HepG2 (cell line): Measurements from ENCODE around the gene VSTM2A. TPM values are rescaled to one million over a fixed set of nuclear protein-coding genes. Genes with fewer than 3 reads are reported as not detected.

ENCODE experiments used
- ATAC-seq: fragments of 200-7000 bp; cut with Tn5 transposase; 3 replicates; pipeline ENCODE4 v1.9.1; 2020; ENCODE audit warnings: mild to moderate bottlenecking, moderate library complexity
- BruUV-seq: library from RNA; stranded (reverse); fragments of 400-500 nt; replicated peaks from 2 replicates; lab custom pipeline; 2021; lab: Mats Ljungman, UMichigan
- CTCF ChIA-PET: fragments of 300-600 bp; formaldehyde crosslinking; extraction: SDS; loops from one replicate; lab custom pipeline; 2021; ENCODE audit warnings: low total read pairs, inconsistent platforms, low intra/inter-chr PET ratio; lab: Yijun Ruan, JAX
- POLR2A ChIA-PET: fragments of 350-600 bp; sonication (Branson Sonifier 250); formaldehyde crosslinking; loops from one replicate; lab custom pipeline; 2020; ENCODE audit warnings: antibody characterized with exemption, inconsistent platforms; lab: Yijun Ruan, JAX
- DNase-seq: peaks from one replicate; pipeline ENCODE4 v3.0.0-alpha.2; 2015; ENCODE audit warnings: low spot score
- FAIRE-seq: peaks from 3 replicates; lab custom pipeline; 2011; peaks lifted over from hg19 to GRCh38; lab: Jason Lieb, UNC
- H2AFZ ChIP-seq: one replicate; pipeline ENCODE4 v1.6.1; 2011; ENCODE audit warnings: low read length, inconsistent platforms
- H3K27ac ChIP-seq: fragments of 300-600 bp; 3 replicates; pipeline ENCODE4 v1.8.0; 2011; ENCODE audit warnings: mixed run types, mild to moderate bottlenecking, mixed read lengths, low read length, inconsistent platforms; ENCODE audit not compliant: insufficient read depth; ENCODE audit errors: extremely low read length
- H3K27me3 ChIP-seq, 2 experiments: fragments of 200-600 bp in 1 of 2; 2 replicates in 1 of 2; 3 replicates in 1 of 2; pipeline versions ENCODE4 v1.6.0 to v1.8.0; 2011; ENCODE audit warnings: low read length in 2 of 2, mild to moderate bottlenecking in 2 of 2, moderate library complexity in 2 of 2, inconsistent platforms in 1 of 2; ENCODE audit not compliant: insufficient read depth in 2 of 2, control insufficient read depth in 1 of 2
- H3K36me3 ChIP-seq, 2 experiments: fragments of 200-600 bp in 1 of 2; replicated peaks in 1 of 2; 2 replicates in 1 of 2; 3 replicates in 1 of 2; pipeline versions ENCODE4 v1.5.1 to v1.8.0; 2011; ENCODE audit warnings: low read length in 2 of 2, inconsistent platforms in 1 of 2; ENCODE audit not compliant: insufficient read depth in 2 of 2, control insufficient read depth in 1 of 2
- H3K4me1 ChIP-seq: 2 replicates; pipeline ENCODE4 v1.5.1; 2012; ENCODE audit warnings: low read length, inconsistent platforms; ENCODE audit not compliant: insufficient read depth
- H3K4me2 ChIP-seq: 2 replicates; pipeline ENCODE4 v1.6.0; 2011; ENCODE audit warnings: low read depth, low read length, inconsistent platforms
- H3K4me3 ChIP-seq, 3 experiments: fragments of 200-600 bp in 1 of 3; sonication (generic), shearing (Covaris generic) in 1 of 3; replicated peaks in 1 of 3; 2 replicates each; pipeline ENCODE4 v1.5.1; 2011 to 2016; ENCODE audit warnings: low read length in 3 of 3, inconsistent platforms in 2 of 3, low read depth in 2 of 3, mild to moderate bottlenecking in 2 of 3, control low read depth in 1 of 3, mixed read lengths in 1 of 3; ENCODE audit not compliant: insufficient read depth in 1 of 3
- H3K79me2 ChIP-seq: one replicate; pipeline ENCODE4 v1.6.1; 2011; ENCODE audit warnings: low read length, inconsistent platforms; ENCODE audit not compliant: insufficient read depth
- H3K9ac ChIP-seq: 2 replicates; pipeline ENCODE4 v1.6.0; 2011; ENCODE audit warnings: mild to moderate bottlenecking, low read depth, low read length, inconsistent platforms; ENCODE audit not compliant: insufficient read depth
- H3K9me3 ChIP-seq: 2 replicates; pipeline ENCODE4 v1.5.1; 2012; ENCODE audit warnings: mild to moderate bottlenecking, low read length
- H4K20me1 ChIP-seq: 2 replicates; pipeline ENCODE4 v1.6.0; 2011; ENCODE audit warnings: inconsistent platforms, mild to moderate bottlenecking, low read length, moderate library complexity; ENCODE audit not compliant: insufficient read depth
- CHCHD3 ChIP-seq: sonication (generic); formaldehyde crosslinking; IDR thresholded peaks from 2 replicates; pipeline ENCODE4 v1.8.0; 2022; ENCODE audit warnings: mild to moderate bottlenecking, missing genetic modification reagents, moderate library complexity
- NFIC ChIP-seq: IDR thresholded peaks from 2 replicates; pipeline ENCODE4 v1.6.1; 2012; ENCODE audit warnings: mild to moderate bottlenecking, low read length, inconsistent platforms
- WGBS: methylation state at CpG from one replicate; pipeline ENCODE4 v1.1.6; 2017; ENCODE audit warnings: low lambda C conversion rate; 5-methylcytosine and 5-hydroxymethylcytosine counted together
- in situ Hi-C: cut with HindIII; loops from 2 replicates; pipeline ENCODE4 v1.10.0; 2017; ENCODE audit warnings: low pct_unique_long_range_greater_than_20kb; ENCODE audit not compliant: extremely low pct_ligation_motif_present
- intact Hi-C: fragments of 100-400 bp; cut with micrococcal nuclease; formaldehyde crosslinking; loops from one replicate; pipeline ENCODE4 v1.10.0; 2022; ENCODE audit not compliant: unreplicated experiment
- polyA plus RNA-seq, 8 experiments: library from polyadenylated mRNA; depleted of rRNA in 3 of 8; stranded (reverse) in 7 of 8; unstranded in 1 of 8; fragments of >200 nt; fragmentation: Illumina TruSeq in 4 of 8; extraction: Trizol in 4 of 8; gene quantifications; 2 replicates each; pipeline versions ENCODE4 v1.2.1 to v1.2.3, GENCODE V29; 2011 to 2016; ENCODE audit warnings: low read depth in 4 of 8, missing spikeins in 1 of 8, mixed read lengths in 1 of 8; ENCODE audit not compliant: insufficient read depth in 1 of 8
- total RNA-seq, 5 experiments: library from RNA; depleted of rRNA; stranded (reverse); fragments of >200 nt; fragmentation: Illumina TruSeq; extraction: Trizol; gene quantifications; 2 replicates each; pipeline ENCODE4 v1.2.3, GENCODE V29; 2016; ENCODE audit warnings: low read depth in 1 of 5
- TF ChIP-seq, protein P1 (sequence below): sonication (generic); formaldehyde crosslinking; IDR thresholded peaks from 2 replicates; pipeline ENCODE4 v1.4.0; 2020; ENCODE audit warnings: missing genetic modification reagents; ENCODE audit errors: not compliant biosample characterization
- TF ChIP-seq, protein P2 (sequence below): sonication (generic); formaldehyde crosslinking; IDR thresholded peaks from 2 replicates; pipeline ENCODE4 v1.4.0; 2020; ENCODE audit warnings: missing genetic modification reagents, borderline replicate concordance
- TF ChIP-seq, protein P3 (sequence below): sonication (generic); formaldehyde crosslinking; IDR thresholded peaks from 2 replicates; pipeline ENCODE4 v1.4.0; 2020; ENCODE audit warnings: missing genetic modification reagents
- TF ChIP-seq, protein P4 (sequence below): sonication (generic); formaldehyde crosslinking; IDR thresholded peaks from 2 replicates; pipeline ENCODE4 v1.5.0; 2020; ENCODE audit warnings: missing genetic modification reagents, mild to moderate bottlenecking, borderline replicate concordance

The VSTM2A gene
- total and polyA plus RNA-seq, 2 of the 13 experiments (the other 11 are each of a cell fraction or from before 2014, with no cell fraction given), result not detected

DNA sequence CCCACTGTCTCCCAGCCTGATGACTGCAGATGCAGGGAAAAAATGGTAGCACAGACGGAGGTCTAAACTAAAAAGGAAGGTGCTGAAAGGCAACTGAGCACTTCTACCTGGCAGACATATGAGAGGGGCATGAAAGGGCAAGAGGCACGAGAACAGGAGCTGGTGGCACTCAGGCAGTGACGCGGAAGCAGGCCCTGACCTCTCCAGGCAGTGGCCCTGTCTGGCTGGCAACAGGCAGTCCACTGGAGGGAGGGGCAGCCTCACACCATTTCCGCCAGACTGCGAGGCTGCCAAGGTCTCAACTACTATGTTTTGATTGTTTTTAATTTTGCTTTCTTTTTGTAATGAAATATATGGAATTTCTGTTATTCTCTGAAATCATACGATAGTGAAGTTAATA, 23.3 kb downstream of the VSTM2A start:
- intact Hi-C loops (no loop called here), in situ Hi-C loops (no loop called here)
- H3K27ac ChIP-seq, result no peak overlapping the region
- ChIA-PET CTCF (no interaction called here), POLR2A (no interaction called here)
- no TSS peak for BruUV-seq
- H3K79me2 ChIP-seq, result no peaks in the 10 kb centered on the region
- WGBS, result 35% methylated on average over 7 of the region's 7 CpGs
- no peak overlapping the region for H2AFZ ChIP-seq
- no peak overlapping the region for H3K9ac ChIP-seq
- no peak overlapping the region for H3K4me2 ChIP-seq
- TF ChIP-seq, protein P1, sequence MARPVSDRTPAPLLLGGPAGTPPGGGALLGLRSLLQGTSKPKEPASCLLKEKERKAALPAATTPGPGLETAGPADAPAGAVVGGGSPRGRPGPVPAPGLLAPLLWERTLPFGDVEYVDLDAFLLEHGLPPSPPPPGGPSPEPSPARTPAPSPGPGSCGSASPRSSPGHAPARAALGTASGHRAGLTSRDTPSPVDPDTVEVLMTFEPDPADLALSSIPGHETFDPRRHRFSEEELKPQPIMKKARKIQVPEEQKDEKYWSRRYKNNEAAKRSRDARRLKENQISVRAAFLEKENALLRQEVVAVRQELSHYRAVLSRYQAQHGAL (CRISPR knock-in tag), result no peak
- TF ChIP-seq NFIC (no peak), CHCHD3 (CRISPR knock-in tag) (no peak)
- TF ChIP-seq, protein P2, sequence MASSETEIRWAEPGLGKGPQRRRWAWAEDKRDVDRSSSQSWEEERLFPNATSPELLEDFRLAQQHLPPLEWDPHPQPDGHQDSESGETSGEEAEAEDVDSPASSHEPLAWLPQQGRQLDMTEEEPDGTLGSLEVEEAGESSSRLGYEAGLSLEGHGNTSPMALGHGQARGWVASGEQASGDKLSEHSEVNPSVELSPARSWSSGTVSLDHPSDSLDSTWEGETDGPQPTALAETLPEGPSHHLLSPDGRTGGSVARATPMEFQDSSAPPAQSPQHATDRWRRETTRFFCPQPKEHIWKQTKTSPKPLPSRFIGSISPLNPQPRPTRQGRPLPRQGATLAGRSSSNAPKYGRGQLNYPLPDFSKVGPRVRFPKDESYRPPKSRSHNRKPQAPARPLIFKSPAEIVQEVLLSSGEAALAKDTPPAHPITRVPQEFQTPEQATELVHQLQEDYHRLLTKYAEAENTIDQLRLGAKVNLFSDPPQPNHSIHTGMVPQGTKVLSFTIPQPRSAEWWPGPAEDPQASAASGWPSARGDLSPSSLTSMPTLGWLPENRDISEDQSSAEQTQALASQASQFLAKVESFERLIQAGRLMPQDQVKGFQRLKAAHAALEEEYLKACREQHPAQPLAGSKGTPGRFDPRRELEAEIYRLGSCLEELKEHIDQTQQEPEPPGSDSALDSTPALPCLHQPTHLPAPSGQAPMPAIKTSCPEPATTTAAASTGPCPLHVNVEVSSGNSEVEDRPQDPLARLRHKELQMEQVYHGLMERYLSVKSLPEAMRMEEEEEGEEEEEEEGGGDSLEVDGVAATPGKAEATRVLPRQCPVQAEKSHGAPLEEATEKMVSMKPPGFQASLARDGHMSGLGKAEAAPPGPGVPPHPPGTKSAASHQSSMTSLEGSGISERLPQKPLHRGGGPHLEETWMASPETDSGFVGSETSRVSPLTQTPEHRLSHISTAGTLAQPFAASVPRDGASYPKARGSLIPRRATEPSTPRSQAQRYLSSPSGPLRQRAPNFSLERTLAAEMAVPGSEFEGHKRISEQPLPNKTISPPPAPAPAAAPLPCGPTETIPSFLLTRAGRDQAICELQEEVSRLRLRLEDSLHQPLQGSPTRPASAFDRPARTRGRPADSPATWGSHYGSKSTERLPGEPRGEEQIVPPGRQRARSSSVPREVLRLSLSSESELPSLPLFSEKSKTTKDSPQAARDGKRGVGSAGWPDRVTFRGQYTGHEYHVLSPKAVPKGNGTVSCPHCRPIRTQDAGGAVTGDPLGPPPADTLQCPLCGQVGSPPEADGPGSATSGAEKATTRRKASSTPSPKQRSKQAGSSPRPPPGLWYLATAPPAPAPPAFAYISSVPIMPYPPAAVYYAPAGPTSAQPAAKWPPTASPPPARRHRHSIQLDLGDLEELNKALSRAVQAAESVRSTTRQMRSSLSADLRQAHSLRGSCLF (CRISPR knock-in tag), result no peak
- TF ChIP-seq, protein P3, sequence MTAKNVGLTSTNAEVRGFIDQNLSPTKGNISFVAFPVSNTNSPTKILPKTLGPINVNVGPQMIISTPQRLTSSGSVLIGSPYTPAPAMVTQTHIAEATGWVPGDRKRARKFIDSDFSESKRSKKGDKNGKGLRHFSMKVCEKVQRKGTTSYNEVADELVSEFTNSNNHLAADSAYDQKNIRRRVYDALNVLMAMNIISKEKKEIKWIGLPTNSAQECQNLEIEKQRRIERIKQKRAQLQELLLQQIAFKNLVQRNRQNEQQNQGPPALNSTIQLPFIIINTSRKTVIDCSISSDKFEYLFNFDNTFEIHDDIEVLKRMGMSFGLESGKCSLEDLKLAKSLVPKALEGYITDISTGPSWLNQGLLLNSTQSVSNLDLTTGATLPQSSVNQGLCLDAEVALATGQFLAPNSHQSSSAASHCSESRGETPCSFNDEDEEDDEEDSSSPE (CRISPR knock-in tag), result no peak
- TF ChIP-seq, protein P4, sequence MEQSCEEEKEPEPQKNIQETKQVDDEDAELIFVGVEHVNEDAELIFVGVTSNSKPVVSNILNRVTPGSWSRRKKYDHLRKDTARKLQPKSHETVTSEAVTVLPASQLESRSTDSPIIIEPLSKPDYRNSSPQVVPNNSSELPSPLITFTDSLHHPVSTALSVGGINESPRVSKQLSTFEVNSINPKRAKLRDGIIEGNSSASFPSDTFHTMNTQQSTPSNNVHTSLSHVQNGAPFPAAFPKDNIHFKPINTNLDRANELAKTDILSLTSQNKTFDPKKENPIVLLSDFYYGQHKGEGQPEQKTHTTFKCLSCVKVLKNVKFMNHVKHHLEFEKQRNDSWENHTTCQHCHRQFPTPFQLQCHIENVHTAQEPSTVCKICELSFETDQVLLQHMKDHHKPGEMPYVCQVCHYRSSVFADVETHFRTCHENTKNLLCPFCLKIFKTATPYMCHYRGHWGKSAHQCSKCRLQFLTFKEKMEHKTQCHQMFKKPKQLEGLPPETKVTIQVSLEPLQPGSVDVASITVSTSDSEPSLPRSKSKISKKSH (CRISPR knock-in tag), result no peak
- H3K4me3 ChIP-seq, result no peak overlapping the region
- H3K4me1 ChIP-seq, result no peaks in the 10 kb centered on the region
- H3K27me3 ChIP-seq, result no peaks in the 10 kb centered on the region
- no peaks in the 10 kb centered on the region for H3K36me3 ChIP-seq
- H3K9me3 ChIP-seq, result no peaks in the 10 kb centered on the region
- DNase-seq, result no peak
- no peak for ATAC-seq
- no peak for FAIRE-seq
- H4K20me1 ChIP-seq, result no peaks in the 10 kb centered on the region
